ENCODE data around the gene MAGEB6B.
"Not testable (repeated sequence)": the region's sequence is repeated elsewhere in the genome, so short reads cannot be mapped to it uniquely, and the experiment has no call there.

Gene MAGEB6B

DNA sequence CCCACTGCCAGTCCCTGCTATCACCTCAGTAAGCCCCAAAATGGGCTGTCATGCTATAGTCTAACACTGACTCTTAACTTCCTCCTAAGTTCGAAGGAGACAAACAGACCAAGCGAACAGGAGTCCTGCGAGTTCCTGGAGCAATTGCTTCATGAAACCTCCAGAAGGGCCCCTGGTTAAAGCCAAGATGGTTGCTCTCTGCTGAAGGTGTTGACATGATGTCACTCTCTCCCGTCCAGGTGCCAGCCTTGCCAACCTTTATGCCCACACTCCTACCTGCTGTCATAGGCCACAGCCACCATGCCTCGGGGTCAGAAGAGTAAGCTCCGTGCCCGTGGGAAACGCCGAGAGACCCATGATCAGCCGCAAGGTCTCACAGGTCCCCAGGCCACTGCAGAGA lies at the start of gene MAGEB6B:
TSS of gene MAGEB6B (plus strand) at position 301 of the 400 bp plus-strand sequence. CDS start at position 301, 0 bp downstream.
- DNase-seq = no peak

- no peak for DNase-seq
Observed at GRCh38 chrX:26138274-26138673, 22.1 kb upstream of the MAGEB6B start, which contains the start of gene MAGEB18. TSS of gene MAGEB18 (plus strand) at chrX:26138343. CDS start at chrX:26138986, 643 bp downstream.

GRCh38 chrX:26146024-26146423 lies 14.4 kb upstream of the MAGEB6B start:
- DNase-seq = no peak

DNA sequence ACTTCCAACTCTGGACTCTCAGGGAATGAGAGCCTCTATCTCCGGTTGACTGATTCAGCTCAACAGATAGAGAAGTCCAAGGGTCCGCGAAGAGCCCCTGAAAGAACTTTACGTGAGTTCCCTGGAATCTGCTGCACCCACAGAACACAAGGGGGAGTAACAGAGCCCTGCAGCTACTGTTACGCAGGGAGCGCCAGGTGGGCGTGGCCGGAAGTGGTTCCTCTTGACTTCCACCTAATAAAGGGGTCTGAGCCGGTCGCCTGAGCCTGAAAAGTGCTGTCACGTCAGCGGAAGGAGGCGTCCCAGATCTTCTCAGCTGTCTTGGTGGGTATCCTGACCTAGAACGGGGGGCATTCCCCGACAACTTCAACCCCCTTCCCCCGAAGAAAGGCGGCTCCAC lies 31.8 kb downstream of the MAGEB6B start, which contains the start of gene MAGEB6:
TSS of gene MAGEB6 (plus strand) at position 237 of the 400 bp plus-strand sequence. CDS start 1,407 bp downstream, outside the sequence.
- no peak for DNase-seq

DNA sequence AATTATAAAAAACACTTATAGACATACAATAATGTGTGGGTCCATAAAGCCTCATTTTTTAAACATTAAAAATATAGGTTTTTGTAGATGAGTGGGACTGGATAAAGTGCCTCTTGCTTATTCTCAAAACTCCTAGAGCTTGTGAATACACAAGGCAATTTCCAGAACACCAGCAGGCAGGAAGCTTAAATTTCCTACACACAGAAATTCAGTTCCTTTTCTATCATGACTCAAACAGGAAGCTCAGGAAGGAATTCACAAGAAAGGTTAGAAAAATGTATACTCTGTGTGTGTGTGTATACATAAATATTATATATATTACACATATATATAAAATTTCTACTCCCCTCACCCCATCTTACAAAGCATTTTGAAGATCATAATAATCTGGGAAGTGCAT lies 43.2 kb downstream of the MAGEB6B start:
- no peak for DNase-seq

- not testable (repeated sequence) for DNase-seq
Observed at GRCh38 chrX:26204717-26205116, 44.3 kb downstream of the MAGEB6B start.

DNA sequence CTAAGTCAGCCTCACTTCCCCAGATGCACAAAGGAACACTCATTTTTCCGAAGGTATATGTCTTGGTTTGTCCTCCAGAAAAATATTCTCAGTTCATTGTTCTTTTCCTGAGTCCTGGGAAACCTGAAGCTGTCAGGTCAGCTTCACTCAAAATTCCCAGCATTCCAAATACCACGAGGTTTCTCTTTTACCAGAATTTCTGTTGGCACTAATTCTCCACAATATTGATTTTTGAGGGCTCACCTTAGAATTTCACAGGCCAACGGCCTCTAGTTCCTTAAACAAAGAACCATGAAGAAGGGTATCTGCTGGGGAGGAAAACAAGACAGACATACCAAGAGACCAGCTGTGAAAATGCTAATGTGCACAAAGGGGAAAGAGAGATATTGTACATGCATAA lies 47.6 kb downstream of the MAGEB6B start:
- DNase-seq = no peak
